Pons (tissue), 1 donor: Measurements from ENCODE around the gene SGPP2.
"Not testable (repeated sequence)": the region's sequence is repeated elsewhere in the genome, so short reads cannot be mapped to it uniquely, and the experiment has no call there.

Experiments used
- DNase-seq: peaks from one replicate; pipeline ENCODE4 v3.0.0-alpha.2; 2016; ENCODE audit warnings: low spot score

SGPP2 gene

DNA sequence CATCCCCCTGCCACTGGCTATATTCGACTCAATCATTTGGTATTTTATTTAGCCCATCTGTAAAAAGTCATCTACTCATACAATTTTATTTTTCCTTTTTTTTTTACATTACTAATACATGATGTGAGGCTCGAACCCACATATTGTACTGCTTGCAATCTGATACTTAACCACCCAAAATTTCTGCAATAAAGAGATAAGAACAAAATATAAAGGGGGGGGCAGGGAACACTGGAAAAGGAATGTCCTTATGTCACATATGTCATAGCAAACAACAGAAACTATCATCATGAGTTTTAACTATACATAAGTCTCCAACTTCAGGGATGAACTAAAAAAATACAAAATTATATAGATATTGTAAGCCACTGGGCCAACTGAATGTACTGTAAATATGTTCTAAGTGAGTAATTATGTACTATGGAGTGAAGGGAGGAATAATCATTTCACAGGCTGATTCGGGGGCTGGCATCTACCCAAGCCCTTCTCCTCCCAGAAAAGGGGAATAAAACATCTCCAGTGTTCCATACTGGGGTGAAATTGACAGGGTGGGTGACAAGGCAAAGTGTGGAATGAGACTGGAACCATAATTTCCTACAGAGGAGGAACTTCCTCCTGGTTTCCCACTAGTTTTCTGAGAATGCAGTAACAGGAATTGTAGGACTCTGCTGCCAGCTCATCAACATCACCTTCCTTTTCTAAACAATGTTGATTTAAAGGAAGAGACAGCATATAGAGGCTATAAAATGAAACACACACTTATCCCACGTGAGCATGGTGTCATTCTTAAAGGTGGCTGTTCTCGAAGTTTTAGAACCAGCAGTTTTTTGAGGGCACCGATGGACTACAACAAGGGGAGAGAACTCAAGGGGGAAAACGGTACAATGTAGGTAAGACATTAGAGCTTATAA, 152.1 kb downstream of the SGPP2 start:
- no peak for DNase-seq

DNA sequence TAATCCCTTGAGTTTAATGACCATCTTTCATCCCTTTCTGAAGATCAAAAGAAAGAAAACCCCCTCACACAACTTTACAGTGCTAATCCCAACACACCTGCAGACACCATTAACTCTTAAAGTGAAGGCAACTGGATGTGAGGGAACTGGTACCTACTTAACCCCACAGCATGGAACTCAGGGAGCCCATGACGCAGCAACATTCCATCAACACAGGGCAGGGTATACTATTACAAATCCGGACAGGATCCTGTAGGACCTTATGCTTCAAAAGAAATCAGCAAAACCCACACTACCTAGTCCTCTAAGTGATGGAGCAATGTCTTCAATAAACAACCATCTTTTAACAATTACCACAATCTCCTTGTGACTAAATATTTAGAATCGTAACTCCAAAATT, 153.0 kb downstream of the SGPP2 start:
- DNase-seq: no peak

DNA sequence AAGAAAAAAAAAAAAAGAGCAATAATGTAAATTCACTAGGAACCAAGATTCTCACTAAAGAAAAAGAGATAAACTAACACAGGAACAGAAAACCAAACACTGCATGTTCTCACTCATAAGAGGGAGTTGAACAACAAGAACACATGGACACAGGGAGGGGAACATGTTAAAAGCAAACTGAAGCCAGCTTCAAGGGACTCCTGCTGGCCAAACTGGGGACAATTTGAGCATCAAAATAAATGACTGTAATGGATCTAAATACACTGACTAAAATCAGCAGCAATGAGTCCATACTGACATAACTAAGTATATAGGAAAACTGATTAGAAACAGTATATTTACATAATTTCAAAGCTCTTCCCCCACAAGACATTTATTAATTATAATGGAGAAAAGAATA, 158.6 kb downstream of the SGPP2 start:
- DNase-seq: no peak

DNA sequence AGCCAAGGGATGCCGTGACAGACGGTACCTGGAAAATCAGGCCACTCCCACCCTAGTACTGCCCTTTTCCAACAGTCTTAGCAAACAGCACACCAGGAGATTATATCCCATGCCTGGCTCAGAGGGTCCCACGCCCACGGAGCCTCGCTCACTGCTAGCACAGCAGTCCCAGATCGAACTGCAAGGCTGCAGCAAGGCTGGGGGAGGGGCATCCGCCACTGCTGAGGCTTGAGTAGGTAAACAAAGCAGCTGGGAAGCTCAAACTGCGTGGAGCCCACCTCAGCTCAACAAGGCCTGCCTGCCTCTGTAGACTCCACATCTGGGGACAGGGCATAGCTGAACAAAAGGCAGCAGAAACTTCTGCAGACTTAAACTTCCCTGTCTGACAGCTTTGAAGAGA, 160.2 kb downstream of the SGPP2 start:
- DNase-seq: not testable (repeated sequence)

DNA sequence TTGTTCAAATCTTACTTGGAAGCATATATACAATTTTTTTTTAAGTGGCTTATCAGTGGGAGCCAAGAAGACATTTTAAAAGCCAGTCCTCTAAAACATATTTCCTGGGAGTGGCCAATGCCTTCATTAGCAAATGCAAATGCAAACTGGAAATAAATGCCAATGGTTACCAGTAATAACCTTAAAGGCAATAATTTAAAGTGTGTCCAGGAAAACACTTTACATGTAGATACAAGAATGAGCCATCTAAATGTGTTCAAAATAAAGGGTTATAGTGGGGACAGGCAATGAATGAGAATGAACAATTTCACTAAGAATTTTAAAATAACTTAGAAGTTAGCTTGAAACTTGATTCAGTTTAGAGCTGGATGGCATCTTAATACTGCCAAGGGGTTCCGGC, 167.3 kb downstream of the SGPP2 start:
- no peak for DNase-seq

DNA sequence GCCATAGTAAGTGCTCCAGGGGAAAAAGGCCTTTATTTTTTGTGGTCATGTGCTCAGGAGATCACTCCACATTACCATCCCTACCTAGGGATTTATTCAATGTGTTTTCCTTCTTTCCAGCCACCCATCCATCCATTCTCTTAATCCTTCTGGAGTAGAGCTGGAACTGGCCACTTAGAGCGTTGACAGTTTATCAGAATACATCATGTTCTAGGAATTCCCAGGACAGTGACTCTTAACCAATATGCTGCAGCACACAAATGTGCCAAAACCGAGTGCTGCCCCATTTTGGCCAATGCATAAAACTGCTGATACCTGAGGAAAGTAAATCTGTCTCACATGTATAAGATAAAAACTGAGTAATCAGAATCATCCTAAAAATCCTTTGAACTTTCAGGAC, 167.8 kb downstream of the SGPP2 start:
- DNase-seq: no peak

DNA sequence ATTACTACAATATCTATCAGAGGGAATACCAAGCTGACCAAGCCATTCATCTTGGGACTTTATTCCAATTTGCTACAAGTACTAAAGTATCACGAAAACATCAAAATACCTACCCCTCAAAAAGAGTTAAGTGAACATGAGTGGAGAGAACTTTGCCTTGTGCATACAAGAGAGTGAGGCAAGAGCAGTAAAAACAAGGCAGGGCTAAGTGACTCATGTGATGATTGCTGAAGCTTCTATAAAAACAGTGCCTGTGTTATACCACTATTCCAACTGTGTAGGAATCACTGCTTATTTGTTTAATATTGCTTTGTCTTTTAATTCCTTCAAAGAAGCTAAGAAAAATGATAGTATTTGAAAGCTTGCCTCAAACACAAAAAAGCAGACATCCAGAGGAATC, 170.3 kb downstream of the SGPP2 start:
- peak; percentile 54 for DNase-seq

DNA sequence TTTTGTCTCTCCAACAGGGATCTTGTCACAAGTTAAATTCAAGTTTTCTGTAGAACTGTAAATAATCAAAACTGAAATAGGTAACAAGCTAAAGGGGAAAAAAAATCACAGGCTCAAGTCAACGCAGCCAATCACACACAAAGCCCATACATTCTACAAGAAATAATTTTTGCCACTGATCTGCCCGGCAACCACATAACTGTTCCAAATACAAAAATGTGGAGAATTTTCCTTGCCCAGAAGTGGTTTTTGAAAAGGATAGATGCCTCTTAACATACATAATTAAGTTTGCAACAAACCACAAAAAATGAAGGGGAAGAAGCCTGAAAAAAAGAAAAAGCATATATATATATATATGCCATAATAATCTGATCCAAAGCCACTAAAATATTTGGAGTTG, 171.2 kb downstream of the SGPP2 start:
- DNase-seq: no peak

DNA sequence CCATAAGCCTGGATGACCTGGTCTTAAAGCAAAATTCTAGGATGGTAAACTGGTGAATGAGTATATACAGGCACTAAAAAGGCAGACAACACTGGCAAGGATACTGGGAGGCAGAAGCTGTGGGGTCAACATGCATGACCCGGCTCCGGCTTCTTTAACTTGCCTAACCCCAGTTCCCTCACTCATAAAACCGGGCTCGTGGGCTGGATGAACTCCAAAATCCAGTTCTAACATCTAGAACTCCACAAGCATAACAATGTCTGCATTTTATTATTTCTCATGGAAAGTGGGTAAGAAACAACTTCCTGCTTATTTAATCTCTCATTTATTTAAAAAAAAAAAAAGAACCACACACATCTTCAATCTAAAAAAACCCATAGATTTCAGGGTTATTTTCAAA, 174.3 kb downstream of the SGPP2 start:
- no peak for DNase-seq

DNA sequence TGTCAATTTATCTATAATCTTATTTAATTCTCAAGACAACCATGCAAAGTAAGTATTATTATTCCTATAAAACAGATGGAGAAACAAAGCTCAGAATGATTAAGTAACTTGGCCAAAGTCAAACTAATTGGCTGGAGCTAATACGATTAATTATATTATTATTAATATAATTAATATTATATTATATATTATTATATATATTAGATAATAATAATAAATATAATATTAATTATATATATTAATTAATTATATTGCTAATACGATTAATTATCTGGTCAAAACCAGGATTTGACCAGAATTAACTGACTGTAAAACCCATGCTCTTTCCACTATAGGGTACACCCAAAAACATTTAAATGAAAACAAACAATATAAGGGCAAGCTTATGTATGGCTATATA, 179.2 kb downstream of the SGPP2 start:
- DNase-seq: no peak

DNA sequence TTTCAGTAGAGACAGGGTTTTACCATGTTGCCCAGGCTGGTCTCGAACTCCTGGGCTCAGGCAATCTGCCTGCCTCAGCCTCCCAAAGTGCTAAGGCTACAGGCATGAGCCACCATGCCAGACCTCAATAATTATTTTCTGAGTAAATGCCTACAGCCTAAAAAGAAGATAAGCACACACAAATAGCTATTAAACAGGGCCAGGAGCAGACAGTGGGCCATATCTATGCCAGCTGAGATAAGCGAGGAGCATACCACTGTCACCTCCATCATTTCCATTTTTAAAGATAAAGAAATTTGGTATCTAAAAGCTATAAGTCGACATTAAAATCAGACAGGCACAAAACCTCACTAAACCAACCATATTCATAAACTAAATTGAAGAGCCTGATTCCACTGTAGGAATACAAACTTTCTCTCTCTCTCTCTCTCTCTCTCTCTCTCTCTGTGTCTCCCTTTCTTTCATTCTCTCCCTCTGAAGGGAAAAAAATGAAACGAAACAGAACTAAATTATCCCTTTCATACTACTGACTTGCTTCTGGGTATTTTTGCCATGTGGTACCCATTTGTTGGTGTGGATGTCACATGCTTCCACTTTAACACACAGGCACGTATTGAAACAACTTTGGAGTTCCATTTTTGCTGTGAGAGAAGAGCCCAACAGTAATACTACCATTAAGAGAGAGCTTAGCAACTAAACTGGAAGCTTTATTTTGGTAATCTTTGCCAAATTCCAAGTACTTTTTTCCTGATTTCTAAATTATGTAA, 180.6 kb downstream of the SGPP2 start:
- DNase-seq: peak; percentile 14

DNA sequence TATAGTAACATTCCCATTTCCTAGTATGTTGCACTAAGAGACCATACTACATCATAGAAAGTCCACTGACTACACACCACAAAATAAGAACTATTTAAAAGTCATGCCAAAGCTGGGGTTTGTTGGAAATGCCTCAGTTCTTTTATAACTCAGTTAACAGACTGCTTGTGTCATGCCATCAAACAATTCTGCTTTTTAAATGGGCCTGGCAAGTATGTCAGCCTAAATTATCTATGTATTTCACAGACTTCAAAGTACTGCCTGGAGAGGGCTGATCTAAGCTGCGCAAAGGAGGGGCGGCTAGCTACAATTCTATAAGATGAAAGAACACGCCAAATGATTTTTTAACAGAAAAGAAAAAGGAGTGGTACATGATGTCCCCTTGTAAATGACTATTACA, 182.0 kb downstream of the SGPP2 start:
- no peak for DNase-seq

DNA sequence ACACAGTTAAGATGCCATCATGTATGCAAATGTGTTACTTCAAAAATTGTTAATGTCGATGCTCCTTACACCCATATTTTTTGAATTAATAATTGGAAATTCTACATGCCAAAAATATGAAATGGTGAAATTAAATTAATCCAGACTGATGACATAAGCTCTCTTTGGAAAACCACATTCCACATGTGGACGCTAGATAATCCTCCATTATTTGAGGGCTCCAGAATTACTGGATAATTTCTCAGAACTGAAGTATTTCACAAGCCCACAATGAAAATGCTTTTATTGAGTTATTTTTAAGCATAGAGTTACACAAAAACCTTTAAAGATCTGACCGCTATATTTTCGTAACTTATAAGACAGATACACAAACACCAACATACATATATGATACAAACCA, 183.7 kb downstream of the SGPP2 start:
- DNase-seq: no peak

DNA sequence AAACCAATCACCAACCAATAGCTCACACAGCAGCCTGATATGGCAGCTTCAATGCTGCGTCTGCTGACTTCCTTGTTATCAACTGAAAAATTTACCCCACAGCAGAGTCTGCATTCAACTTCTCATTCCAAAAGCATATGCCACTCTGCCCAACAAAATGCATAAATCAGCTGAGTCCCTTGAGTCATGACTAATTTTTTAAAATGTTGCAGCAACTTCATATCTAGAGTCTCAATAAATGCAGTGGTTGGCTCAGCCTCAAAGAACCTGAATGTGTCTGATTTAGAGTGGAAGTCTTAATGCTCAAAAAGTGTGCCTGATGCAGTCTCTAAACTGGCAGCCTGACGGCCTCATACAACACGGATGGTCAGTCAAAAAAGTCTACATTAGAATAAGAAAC, 185.0 kb downstream of the SGPP2 start:
- no peak for DNase-seq
